SK-N-SH (cell line): ENCODE data around the gene RPL7L1.

Source experiments
- CTCF ChIP-seq: fragments of 200-600 bp; sonication (generic); IDR thresholded peaks from 2 replicates; pipeline ENCODE4 v1.6.1; 2017; ENCODE audit warnings: antibody characterized with exemption, mild to moderate bottlenecking, moderate library complexity
- EZH2phosphoT487 ChIP-seq: fragments of 200-600 bp; sonication (generic); IDR thresholded peaks from 2 replicates; pipeline ENCODE4 v1.6.1; 2017; ENCODE audit warnings: low read depth, mixed run types, mild to moderate bottlenecking, antibody characterized with exemption, moderate library complexity, borderline replicate concordance
- GATA2 ChIP-seq: sonication (generic); formaldehyde crosslinking; IDR thresholded peaks from 2 replicates; pipeline ENCODE4 v1.5.0; 2020; ENCODE audit warnings: mild to moderate bottlenecking, missing genetic modification reagents
- IRF3 ChIP-seq: fragments of 150-350 bp; IDR thresholded peaks from 2 replicates; pipeline ENCODE4 v1.6.1; 2016; ENCODE audit warnings: mild to moderate bottlenecking, low read depth, low read length
- JUND ChIP-seq: IDR thresholded peaks from 2 replicates; pipeline ENCODE4 v1.4.0; 2012
- MXI1 ChIP-seq: IDR thresholded peaks from 2 replicates; pipeline ENCODE4 v1.6.1; 2012; ENCODE audit warnings: mild to moderate bottlenecking, low read depth, low read length, improper control_type of control experiment
- NRF1 ChIP-seq: IDR thresholded peaks from 2 replicates; pipeline ENCODE4 v1.6.1; 2012; ENCODE audit warnings: low read depth, mild to moderate bottlenecking, low read length
- RAD21 ChIP-seq: IDR thresholded peaks from 2 replicates; pipeline ENCODE4 v1.6.1; 2012; ENCODE audit warnings: mild to moderate bottlenecking, low read length
- REST ChIP-seq: IDR thresholded peaks from 2 replicates; pipeline ENCODE4 v1.6.1; 2012; ENCODE audit warnings: mild to moderate bottlenecking, low read depth, low read length, moderate library complexity
- RFX5 ChIP-seq: IDR thresholded peaks from 2 replicates; pipeline ENCODE4 v1.6.1; 2012; ENCODE audit warnings: mild to moderate bottlenecking, improper control_type of control experiment, low read length
- SIN3A ChIP-seq: IDR thresholded peaks from 2 replicates; pipeline ENCODE4 v1.6.1; 2012; ENCODE audit warnings: low read depth, mild to moderate bottlenecking, low read length, moderate library complexity, borderline replicate concordance
- TCF12 ChIP-seq: IDR thresholded peaks from 2 replicates; pipeline ENCODE4 v1.4.0; 2012
- USF2 ChIP-seq: fragments of 150-350 bp; IDR thresholded peaks from 2 replicates; pipeline ENCODE4 v1.6.1; 2017; ENCODE audit warnings: antibody characterized with exemption, low read length, low read depth, borderline replicate concordance
- YY1 ChIP-seq: IDR thresholded peaks from 2 replicates; pipeline ENCODE4 v1.4.0; 2012; ENCODE audit warnings: low read depth, mild to moderate bottlenecking

GRCh38 chr6:42921801-42922200 lies 42.4 kb downstream of the RPL7L1 start:
- no peak for TF ChIP-seq SIN3A
- TF ChIP-seq TCF12 = no peak
- TF ChIP-seq RAD21 = no peak
- no peak for TF ChIP-seq JUND
- TF ChIP-seq CTCF = no peak
- no peak for TF ChIP-seq NRF1
- no peak for TF ChIP-seq IRF3
- TF ChIP-seq REST = no peak
- no peak for TF ChIP-seq EZH2phosphoT487
- no peak for TF ChIP-seq RFX5
- TF ChIP-seq YY1 = no peak
- no peak for TF ChIP-seq USF2
- TF ChIP-seq MXI1 = no peak
- TF ChIP-seq GATA2 (CRISPR knock-in tag) = no peak
